Heart left ventricle (tissue), 16 donors: ENCODE data around the gene LIN28A. TPM values are rescaled to one million over a fixed set of nuclear protein-coding genes. Genes with fewer than 3 reads are reported as not detected.
"Not testable (repeated sequence)": the region's sequence is repeated elsewhere in the genome, so short reads cannot be mapped to it uniquely, and the experiment has no call there.

ENCODE experiments used
- ATAC-seq, 4 donors: fragments of 200-7000 bp; cut with Tn5 transposase; one replicate each; pipeline ENCODE4 v1.9.1; 2020 to 2022; ENCODE audit warnings: moderate library complexity in 4 of 4, mild to moderate bottlenecking in 3 of 4, moderate number of reproducible peaks in 1 of 4
- DNase-seq, 5 donors: peaks; one replicate each; pipeline ENCODE4 v3.0.0-alpha.2; 2020
- H3K27ac ChIP-seq, 12 donors: fragments of 200-600 bp; sonication (generic) in 4 of 12; one replicate each; pipeline versions ENCODE4 v1.5.0 to v1.8.0; 2016 to 2022; ENCODE audit warnings: mild to moderate bottlenecking in 2 of 12
- H3K27me3 ChIP-seq, 9 donors: fragments of 200-600 bp; sonication (generic) in 2 of 9; one replicate each; pipeline versions ENCODE4 v1.5.1 to v1.8.0; 2016 to 2022; ENCODE audit warnings: mild to moderate bottlenecking in 3 of 9
- H3K36me3 ChIP-seq, 9 donors: fragments of 200-600 bp; sonication (generic) in 2 of 9; one replicate each; pipeline versions ENCODE4 v1.5.0 to v1.8.0; 2018 to 2022; ENCODE audit warnings: mild to moderate bottlenecking in 2 of 9
- H3K4me1 ChIP-seq, 12 donors: fragments of 200-600 bp; sonication (generic) in 4 of 12; one replicate each; pipeline versions ENCODE4 v1.5.0 to v1.8.0; 2016 to 2022; ENCODE audit warnings: mild to moderate bottlenecking in 3 of 12
- H3K4me3 ChIP-seq, 12 donors: fragments of 200-600 bp; sonication (generic) in 4 of 12; one replicate each; pipeline versions ENCODE4 v1.5.0 to v1.8.0; 2017 to 2022; ENCODE audit warnings: mild to moderate bottlenecking in 9 of 12, moderate library complexity in 4 of 12
- H3K9me3 ChIP-seq, 12 donors: fragments of 200-600 bp; sonication (generic) in 4 of 12; one replicate each; pipeline versions ENCODE4 v1.5.0 to v1.8.0; 2016 to 2022; ENCODE audit warnings: mild to moderate bottlenecking in 1 of 12
- POLR2A ChIP-seq, 2 donors: fragments of 450-650 bp; IDR thresholded peaks; one replicate each; pipeline ENCODE4 v1.6.1; 2017; ENCODE audit warnings: antibody characterized with exemption in 2 of 2, mild to moderate bottlenecking in 2 of 2, moderate library complexity in 2 of 2
- WGBS, 4 donors: extraction: QIAGEN DNeasy Blood & Tissue Kit in 2 of 4; methylation state at CpG; one replicate each; pipeline versions ENCODE4 v1.1.5 to v1.1.7; 2013 to 2018; 5-methylcytosine and 5-hydroxymethylcytosine counted together
- intact Hi-C, 10 donors: fragments of 100-400 bp; cut with DNase I; formaldehyde crosslinking; loops; one replicate each; pipeline versions ENCODE4 v1.11.1 to v1.14.2; 2022
- polyA plus RNA-seq, 2 donors: library from polyadenylated mRNA; stranded (reverse); fragments of 200-250 nt; gene quantifications; one replicate each; pipeline ENCODE4 v1.2.3, GENCODE V29; 2013
- total RNA-seq, 9 donors: library from RNA; depleted of rRNA in 2 of 9; stranded (reverse); fragments of >200 nt in 2 of 9; fragmentation: NEBNext Ultra II Directional in 3 of 9; extraction: Animal tissue kit (Norgen Biotek cat#: 25700) in 3 of 9; gene quantifications; one replicate each; pipeline versions ENCODE4 v1.1.0 to v1.2.4, GENCODE V29; 2016 to 2023
- TF ChIP-seq, protein P1 (sequence below), 12 donors: fragments of 200-600 bp; sonication (generic) in 4 of 12; IDR thresholded peaks; one replicate each; pipeline versions ENCODE4 v1.5.0 to v1.8.0; 2018 to 2022; ENCODE audit warnings: antibody characterized with exemption in 12 of 12, mild to moderate bottlenecking in 5 of 12
- donor health status: ischemic (EF 13 %, LVEDD 7.1; RV severe dilation, severe dysfunction).
- donor health status: healthy with polysubstance abuse.
- donor health status: DM: no; HTN: yes; CAD: no.
- donor health status: DM: no; HTN: no; CAD: no.
- donor health status: ischemic (EF 25% LVEDD 6.9; RV normal size, moderate dysfunction).
- donor health status: ischemic (EF 25% LVEDD 5.7; RV mildly dilated, moderate dysfunction).
- donor health status: healthy.
- donor health status: DM: yes; HTN: yes; CAD: no.
- donor health status: ischemic (EF 35%, LVEDD 5.7; RV mildly dilated, moderate dysfunction).
- donor health status: nonischemic (EF 11% LVEDD 7.7; RV severe dilation, severe dysfunction).
- donor health status: DM: yes; HTN: yes; CAD: no.
- donor health status: PGD.
- donor health status: ischemic (EF 29% LVEDD 5.4; RV normal size, mild dysfunction).
- donor health status: nonischemic (EF 23%, LVEDD 6.1; RV moderate dilation, normal function).

The LIN28A gene
- total and polyA plus RNA-seq, 11 donors: 0.15 TPM; not detected in 10

DNA sequence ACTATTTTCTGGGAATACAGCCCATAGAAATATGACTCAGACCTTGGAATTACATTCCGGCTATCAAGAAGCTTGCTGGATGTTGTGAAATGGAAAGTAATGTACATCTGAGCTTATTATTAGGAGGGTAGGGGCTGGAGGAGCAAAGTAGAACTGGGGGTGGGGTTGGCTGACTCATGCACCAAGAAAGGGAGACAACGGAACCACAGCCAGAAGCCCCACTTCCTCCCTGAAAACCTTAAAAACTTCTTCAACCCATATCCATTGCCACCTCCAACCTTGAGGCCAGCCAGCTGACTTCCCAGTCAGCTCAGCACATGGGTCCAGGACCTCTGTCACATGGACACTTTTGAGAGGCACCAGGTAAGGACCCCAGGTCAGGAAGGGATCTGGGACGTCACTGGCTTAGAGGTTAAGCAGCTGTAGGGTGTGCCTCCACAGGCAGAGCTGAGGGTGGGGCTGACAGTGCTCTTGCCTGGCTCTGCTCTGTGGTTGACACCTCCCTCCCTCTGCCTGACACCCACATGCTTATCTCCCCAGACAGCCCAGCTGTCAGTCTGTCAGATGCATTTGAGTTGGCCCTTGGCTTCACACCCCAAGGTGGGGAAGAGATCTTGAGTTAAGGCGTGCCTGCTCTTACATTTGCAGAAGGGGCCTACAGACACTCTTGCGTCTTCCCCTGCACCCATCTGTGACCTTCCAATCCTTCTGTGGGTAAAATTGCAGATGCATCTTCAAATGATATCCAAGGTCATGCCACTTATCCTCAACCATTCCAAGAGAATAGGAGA is 32.3 kb upstream of the LIN28A start:
- ATAC-seq: peak in 3 of 4 donors; percentile 36 to 73 (median 72)
- Histone ChIP-seq H3K4me1 (peaks cover 0 to 41% (median 0%) of the 10 kb centered on the region in 12 donors), H3K27ac (peak overlapping the region in 1 of 12 donors; percentile 76), H3K4me3 (no peak overlapping the region), H3K36me3 (no peaks in the 10 kb centered on the region), H3K9me3 (no peaks in the 10 kb centered on the region), H3K27me3 (peaks cover 0 to 11% (median 0%) of the 10 kb centered on the region in 9 donors)
- 34 to 43% (median 37%) methylated on average over 4 to 5 of the region's 5 CpGs for WGBS, 4 donors
- intact Hi-C loops: no loop called here
- TF ChIP-seq POLR2A (IDR thresholded peaks at IDR 0.05): no peak
- TF ChIP-seq, protein P1, sequence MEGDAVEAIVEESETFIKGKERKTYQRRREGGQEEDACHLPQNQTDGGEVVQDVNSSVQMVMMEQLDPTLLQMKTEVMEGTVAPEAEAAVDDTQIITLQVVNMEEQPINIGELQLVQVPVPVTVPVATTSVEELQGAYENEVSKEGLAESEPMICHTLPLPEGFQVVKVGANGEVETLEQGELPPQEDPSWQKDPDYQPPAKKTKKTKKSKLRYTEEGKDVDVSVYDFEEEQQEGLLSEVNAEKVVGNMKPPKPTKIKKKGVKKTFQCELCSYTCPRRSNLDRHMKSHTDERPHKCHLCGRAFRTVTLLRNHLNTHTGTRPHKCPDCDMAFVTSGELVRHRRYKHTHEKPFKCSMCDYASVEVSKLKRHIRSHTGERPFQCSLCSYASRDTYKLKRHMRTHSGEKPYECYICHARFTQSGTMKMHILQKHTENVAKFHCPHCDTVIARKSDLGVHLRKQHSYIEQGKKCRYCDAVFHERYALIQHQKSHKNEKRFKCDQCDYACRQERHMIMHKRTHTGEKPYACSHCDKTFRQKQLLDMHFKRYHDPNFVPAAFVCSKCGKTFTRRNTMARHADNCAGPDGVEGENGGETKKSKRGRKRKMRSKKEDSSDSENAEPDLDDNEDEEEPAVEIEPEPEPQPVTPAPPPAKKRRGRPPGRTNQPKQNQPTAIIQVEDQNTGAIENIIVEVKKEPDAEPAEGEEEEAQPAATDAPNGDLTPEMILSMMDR (IDR thresholded peaks at IDR 0.05): no peak
- peak in 1 of 5 donors; percentile 24 for DNase-seq

DNA sequence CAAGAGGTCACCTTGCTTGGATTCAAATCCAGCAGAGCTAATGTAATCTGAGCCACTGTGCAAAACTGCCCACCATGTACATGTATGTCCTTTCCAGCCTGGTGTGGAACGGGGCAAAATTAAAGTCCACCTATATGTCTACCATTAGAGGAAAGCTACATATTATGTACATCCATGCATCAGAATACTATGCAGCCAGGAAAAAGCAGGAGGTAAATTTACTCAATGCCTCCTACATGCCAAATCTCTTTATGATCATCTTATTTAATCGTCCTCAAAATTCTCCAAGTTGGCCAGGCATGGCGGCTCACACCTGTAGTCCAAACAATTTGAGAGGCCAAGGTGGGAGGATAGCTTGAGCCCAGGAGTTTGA is 31.8 kb upstream of the LIN28A start:
- H3K4me1 ChIP-seq: peaks cover 0 to 36% (median 0%) of the 10 kb centered on the region in 12 donors
- 94 to 98% (median 97%) methylated on average over 3 of the region's 3 CpGs for WGBS, 4 donors

DNA sequence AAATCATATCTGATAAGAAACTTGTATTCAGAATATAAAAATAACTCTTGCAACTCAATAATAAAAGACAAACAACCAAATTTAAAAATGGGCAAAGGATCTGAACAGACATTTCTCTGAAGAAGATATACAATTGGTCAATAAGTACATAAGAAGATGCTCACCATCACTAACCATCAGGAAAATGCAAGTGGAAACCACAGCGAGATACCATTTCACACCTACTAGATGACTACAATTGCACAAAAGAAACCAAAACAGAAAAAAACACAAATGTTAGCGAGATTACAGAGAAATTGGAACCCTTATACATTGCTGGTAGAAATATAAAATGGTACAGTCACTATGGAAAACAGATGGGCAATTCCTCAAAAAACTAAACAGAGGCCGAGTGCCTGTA is 26.5 kb upstream of the LIN28A start:
- 81 to 87% (median 83%) methylated on average over 3 of the region's 3 CpGs for WGBS, 4 donors
- H3K27me3 ChIP-seq: peaks cover 0 to 31% (median 0%) of the 10 kb centered on the region in 9 donors
- H3K4me3 ChIP-seq: no peak overlapping the region
- intact Hi-C loops: no loop called here
- no peak overlapping the region for H3K27ac ChIP-seq
- H3K36me3 ChIP-seq: no peaks in the 10 kb centered on the region
- TF ChIP-seq, protein P1 (IDR thresholded peaks at IDR 0.05): no peak
- no peak for TF ChIP-seq POLR2A (IDR thresholded peaks at IDR 0.05)
- H3K9me3 ChIP-seq: no peaks in the 10 kb centered on the region
- DNase-seq (no peak), ATAC-seq (no peak)
- H3K4me1 ChIP-seq: peaks cover 0 to 13% (median 0%) of the 10 kb centered on the region in 12 donors

More for the DNA sequence above, 31.8 kb upstream of the LIN28A start:
- TF ChIP-seq POLR2A (IDR thresholded peaks at IDR 0.05): no peak
- TF ChIP-seq, protein P1 (IDR thresholded peaks at IDR 0.05): no peak
- no peak for DNase-seq
- H3K4me3 ChIP-seq: no peak overlapping the region
- H3K36me3 ChIP-seq: no peaks in the 10 kb centered on the region
- peak overlapping the region in 1 of 12 donors; percentile 76 for H3K27ac ChIP-seq
- intact Hi-C loops: no loop called here
- ATAC-seq: no peak
- no peaks in the 10 kb centered on the region for H3K9me3 ChIP-seq
- peaks cover 0 to 11% (median 0%) of the 10 kb centered on the region in 9 donors for H3K27me3 ChIP-seq

DNA sequence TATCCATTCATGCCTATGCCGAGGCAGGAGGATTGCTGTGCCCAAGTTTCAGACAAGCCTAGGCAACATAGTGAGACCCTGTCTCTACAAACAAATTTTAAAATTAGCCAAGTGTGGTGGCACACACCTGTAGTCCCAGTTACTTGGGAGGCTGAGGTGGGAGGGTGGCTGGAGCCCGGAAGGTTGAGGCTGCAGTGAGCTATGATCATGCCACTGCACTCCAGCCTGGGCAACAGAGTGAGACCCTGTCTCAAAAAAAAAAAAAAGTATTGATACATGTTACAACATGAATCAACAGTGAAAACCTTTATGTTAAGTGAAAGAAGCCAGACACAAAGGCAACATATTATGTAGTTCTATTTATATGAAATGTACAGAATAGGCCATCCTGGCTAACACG is 25.6 kb upstream of the LIN28A start:
- peaks cover 0 to 34% (median 0%) of the 10 kb centered on the region in 9 donors for H3K27me3 ChIP-seq
- WGBS, 4 donors: 75 to 95% (median 89%) methylated on average over 3 of the region's 3 CpGs
- ATAC-seq, intact Hi-C loops, H3K27ac ChIP-seq, DNase-seq, H3K4me3 ChIP-seq, H3K4me1 ChIP-seq, H3K36me3 ChIP-seq, H3K9me3 ChIP-seq: not testable (repeated sequence)
